Measurements from ENCODE around the gene POU3F1.

DNA sequence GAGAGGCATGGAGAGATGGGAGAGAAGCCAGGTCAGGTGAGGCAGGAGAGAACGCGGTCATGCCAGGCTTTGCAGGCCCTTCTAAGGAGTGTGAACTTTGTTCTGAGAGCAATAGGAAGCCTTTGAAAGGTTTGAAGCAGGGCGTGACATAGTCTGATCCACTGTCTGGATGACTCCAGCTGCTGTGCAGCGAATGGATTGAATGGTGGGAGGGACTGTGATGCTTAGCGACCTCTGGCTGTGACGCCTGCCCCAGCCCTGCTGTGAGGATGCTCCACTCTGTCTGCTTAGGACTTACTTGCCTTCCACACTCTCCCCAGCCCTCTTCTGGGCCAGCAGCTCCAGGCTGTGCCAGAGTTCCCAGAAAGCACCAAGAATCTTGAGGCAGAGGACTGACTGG lies 41.8 kb upstream of the POU3F1 start:
- TF ChIP-seq CTCF (IDR thresholded peaks at IDR 0.05) = peak in 4 of 6 experiments; percentile 8 to 31 (median 24)
- TF ChIP-seq POLR2A (IDR thresholded peaks at IDR 0.05) = no peak

All from esophagus squamous epithelium (tissue), 4 donors.